ENCODE results near the gene SPOPL. TPM values are rescaled to one million over a fixed set of nuclear protein-coding genes. Genes with fewer than 3 reads are reported as not detected.

The SPOPL gene
- total and polyA plus RNA-seq, 9 of the 15 experiments (the other 6 are each of a cell fraction or from before 2014, with no cell fraction given): 0.53 to 6.1 (median 4.1) TPM

DNA sequence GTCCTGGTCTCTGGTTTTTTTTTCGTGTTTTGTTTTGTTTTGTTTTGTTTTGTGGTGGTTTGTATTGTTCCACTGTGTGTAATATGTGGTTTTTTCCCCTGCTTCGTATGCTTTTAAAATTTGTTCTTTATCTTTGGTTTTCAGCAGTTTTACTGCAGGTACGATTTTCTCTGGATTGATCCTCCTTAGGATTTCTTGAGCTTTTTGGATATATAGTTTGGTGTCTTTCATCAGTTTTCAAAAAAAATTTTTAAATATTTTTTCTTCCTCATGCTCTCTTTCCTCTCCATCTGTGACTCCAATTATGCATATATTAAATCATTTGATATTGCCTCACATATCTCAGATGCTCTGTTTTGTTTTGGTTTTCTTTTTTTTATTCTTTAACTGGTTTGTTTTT, 78.0 kb downstream of the SPOPL start:
- DNase-seq (ENCODE audit: extremely low read depth in 1 of 4, low spot score in 3 of 4): no peak
- Histone ChIP-seq H3K9me3 (replicated peaks; ENCODE audit: control insufficient read depth, insufficient read depth, low read depth, low read length) (no peaks in the 10 kb centered on the region), H3K79me2 (ENCODE audit: control insufficient read depth, insufficient read depth, low read length) (no peaks in the 10 kb centered on the region), H3K4me2 (ENCODE audit: insufficient read depth, low read length) (no peak overlapping the region), H2AFZ (ENCODE audit: low read depth, low read length) (no peak overlapping the region), H3K4me3 (no peak overlapping the region), H3K9ac (ENCODE audit: insufficient read depth in 1 of 2, low read depth in 2 of 2, low read length in 2 of 2) (no peak overlapping the region), H3K9me1 (ENCODE audit: control insufficient read depth, insufficient read depth, low read length) (no peaks in the 10 kb centered on the region), H3K27me3 (ENCODE audit: control insufficient read depth in 2 of 2, insufficient read depth in 2 of 2, low read length in 2 of 2) (no peaks in the 10 kb centered on the region), H4K20me1 (replicated peaks; ENCODE audit: control insufficient read depth, insufficient read depth, low read length) (no peaks in the 10 kb centered on the region), H3K36me3 (ENCODE audit: control insufficient read depth, insufficient read depth, low read length) (no peaks in the 10 kb centered on the region), H3K27ac (ENCODE audit: extremely low read depth, low read depth, low read length) (no peak overlapping the region), H3K4me1 (replicated peaks in 1 of 2; ENCODE audit: control insufficient read depth in 2 of 2, insufficient read depth in 2 of 2, low read length in 2 of 2) (no peaks in the 10 kb centered on the region)
- BruUV-seq (replicated peaks): no TSS peak
- POLR2A ChIA-PET: interaction anchor here (0.7 kb wide), 1 partner anchor 13 kb away, joined by 3 read pairs; no protein-coding TSS in a partner anchor
- in situ Hi-C loops (cut with MboI): no loop called here
- intact Hi-C loops (cut with micrococcal nuclease): no loop called here
- WGBS (ENCODE audit: insufficient coverage, low coverage, missing lambda C conversion rate): 43% methylated on average over 3 of the region's 3 CpGs
- no peak for FAIRE-seq
- TF ChIP-seq, protein P1, sequence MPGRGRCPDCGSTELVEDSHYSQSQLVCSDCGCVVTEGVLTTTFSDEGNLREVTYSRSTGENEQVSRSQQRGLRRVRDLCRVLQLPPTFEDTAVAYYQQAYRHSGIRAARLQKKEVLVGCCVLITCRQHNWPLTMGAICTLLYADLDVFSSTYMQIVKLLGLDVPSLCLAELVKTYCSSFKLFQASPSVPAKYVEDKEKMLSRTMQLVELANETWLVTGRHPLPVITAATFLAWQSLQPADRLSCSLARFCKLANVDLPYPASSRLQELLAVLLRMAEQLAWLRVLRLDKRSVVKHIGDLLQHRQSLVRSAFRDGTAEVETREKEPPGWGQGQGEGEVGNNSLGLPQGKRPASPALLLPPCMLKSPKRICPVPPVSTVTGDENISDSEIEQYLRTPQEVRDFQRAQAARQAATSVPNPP (IDR thresholded peaks at IDR 0.05; ENCODE audit: borderline replicate concordance, insufficient read depth, insufficient read length): no peak
- TF ChIP-seq, protein P2, sequence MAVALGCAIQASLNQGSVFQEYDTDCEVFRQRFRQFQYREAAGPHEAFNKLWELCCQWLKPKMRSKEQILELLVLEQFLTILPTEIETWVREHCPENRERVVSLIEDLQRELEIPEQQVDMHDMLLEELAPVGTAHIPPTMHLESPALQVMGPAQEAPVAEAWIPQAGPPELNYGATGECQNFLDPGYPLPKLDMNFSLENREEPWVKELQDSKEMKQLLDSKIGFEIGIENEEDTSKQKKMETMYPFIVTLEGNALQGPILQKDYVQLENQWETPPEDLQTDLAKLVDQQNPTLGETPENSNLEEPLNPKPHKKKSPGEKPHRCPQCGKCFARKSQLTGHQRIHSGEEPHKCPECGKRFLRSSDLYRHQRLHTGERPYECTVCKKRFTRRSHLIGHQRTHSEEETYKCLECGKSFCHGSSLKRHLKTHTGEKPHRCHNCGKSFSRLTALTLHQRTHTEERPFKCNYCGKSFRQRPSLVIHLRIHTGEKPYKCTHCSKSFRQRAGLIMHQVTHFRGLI (CRISPR knock-in tag; IDR thresholded peaks at IDR 0.05): no peak
- TF ChIP-seq, protein P3, sequence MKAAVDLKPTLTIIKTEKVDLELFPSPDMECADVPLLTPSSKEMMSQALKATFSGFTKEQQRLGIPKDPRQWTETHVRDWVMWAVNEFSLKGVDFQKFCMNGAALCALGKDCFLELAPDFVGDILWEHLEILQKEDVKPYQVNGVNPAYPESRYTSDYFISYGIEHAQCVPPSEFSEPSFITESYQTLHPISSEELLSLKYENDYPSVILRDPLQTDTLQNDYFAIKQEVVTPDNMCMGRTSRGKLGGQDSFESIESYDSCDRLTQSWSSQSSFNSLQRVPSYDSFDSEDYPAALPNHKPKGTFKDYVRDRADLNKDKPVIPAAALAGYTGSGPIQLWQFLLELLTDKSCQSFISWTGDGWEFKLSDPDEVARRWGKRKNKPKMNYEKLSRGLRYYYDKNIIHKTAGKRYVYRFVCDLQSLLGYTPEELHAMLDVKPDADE (conservative IDR thresholded peaks at IDR 0.05; ENCODE audit: control insufficient read depth, low read depth, low read length): no peak
- TF ChIP-seq TCF7 (IDR thresholded peaks at IDR 0.05; ENCODE audit: borderline replicate concordance) (no peak), ZNF764 (CRISPR knock-in tag; IDR thresholded peaks at IDR 0.05; ENCODE audit: low read depth) (no peak), SAFB2 (IDR thresholded peaks at IDR 0.05; ENCODE audit: borderline replicate concordance, low read depth, low read length, severe bottlenecking) (no peak), MYBL2 (IDR thresholded peaks at IDR 0.05; ENCODE audit: low read depth) (no peak), MYBL2 (CRISPR knock-in tag; IDR thresholded peaks at IDR 0.05; ENCODE audit: borderline replicate concordance) (no peak)
- TF ChIP-seq, protein P4, sequence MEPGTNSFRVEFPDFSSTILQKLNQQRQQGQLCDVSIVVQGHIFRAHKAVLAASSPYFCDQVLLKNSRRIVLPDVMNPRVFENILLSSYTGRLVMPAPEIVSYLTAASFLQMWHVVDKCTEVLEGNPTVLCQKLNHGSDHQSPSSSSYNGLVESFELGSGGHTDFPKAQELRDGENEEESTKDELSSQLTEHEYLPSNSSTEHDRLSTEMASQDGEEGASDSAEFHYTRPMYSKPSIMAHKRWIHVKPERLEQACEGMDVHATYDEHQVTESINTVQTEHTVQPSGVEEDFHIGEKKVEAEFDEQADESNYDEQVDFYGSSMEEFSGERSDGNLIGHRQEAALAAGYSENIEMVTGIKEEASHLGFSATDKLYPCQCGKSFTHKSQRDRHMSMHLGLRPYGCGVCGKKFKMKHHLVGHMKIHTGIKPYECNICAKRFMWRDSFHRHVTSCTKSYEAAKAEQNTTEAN (CRISPR knock-in tag; IDR thresholded peaks at IDR 0.05): no peak
- TF ChIP-seq, protein P5, sequence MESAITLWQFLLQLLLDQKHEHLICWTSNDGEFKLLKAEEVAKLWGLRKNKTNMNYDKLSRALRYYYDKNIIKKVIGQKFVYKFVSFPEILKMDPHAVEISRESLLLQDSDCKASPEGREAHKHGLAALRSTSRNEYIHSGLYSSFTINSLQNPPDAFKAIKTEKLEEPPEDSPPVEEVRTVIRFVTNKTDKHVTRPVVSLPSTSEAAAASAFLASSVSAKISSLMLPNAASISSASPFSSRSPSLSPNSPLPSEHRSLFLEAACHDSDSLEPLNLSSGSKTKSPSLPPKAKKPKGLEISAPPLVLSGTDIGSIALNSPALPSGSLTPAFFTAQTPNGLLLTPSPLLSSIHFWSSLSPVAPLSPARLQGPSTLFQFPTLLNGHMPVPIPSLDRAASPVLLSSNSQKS (CRISPR knock-in tag; IDR thresholded peaks at IDR 0.05): no peak
- ATAC-seq: no peak
- CTCF ChIA-PET (ENCODE audit: low intra/inter-chr PET ratio): no interaction called here
